Measurements from ENCODE around the gene DUSP3.

Gene DUSP3

DNA sequence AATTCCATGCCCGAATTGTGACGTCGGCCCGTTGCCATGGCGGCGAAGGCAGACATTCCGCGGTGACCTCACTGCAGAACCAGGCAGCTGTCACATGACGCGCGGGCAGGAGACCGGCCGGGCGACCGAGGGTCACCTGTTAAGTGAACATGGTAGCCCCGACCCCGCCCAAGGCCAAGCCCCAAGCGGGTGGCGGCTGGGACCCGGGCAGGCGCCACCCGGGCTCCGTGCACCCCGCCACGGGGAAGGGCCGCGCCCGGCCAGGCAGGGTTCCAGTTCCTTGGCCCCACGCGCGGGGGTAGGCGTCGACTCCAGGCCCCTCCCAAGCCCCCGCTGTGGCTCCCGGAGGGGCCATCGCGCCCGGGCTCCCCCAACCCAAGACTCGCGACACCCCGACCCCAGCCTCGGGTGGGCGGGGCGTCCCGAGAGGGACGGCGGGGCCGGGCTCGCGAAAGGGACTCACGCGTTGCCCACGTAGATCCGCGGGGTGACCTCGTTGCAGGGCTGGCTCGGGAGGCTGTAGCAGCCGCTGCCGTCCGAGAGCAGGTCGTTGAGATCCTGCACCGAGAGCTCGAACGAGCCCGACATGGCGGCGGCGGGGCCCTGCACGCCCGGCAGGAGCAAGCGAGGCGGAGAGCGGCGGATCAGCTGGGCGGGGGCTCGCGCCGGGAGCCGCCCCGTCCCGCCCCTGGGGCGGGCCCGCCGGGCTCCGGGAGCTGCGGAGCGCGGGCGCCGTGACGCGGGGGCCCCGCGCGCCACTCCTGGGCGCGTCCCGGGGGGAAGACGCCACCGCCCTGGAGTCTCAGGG is at the start of gene DUSP3:
DUSP3 (minus strand) TSS at position 641 of the 808 bp plus-strand sequence; CDS start at position 588, 53 bp downstream.
- no peak for DNase-seq

GRCh38 chr17:43827596-43827995 is 48.8 kb upstream of the DUSP3 start:
- DNase-seq, result no peak

DNA sequence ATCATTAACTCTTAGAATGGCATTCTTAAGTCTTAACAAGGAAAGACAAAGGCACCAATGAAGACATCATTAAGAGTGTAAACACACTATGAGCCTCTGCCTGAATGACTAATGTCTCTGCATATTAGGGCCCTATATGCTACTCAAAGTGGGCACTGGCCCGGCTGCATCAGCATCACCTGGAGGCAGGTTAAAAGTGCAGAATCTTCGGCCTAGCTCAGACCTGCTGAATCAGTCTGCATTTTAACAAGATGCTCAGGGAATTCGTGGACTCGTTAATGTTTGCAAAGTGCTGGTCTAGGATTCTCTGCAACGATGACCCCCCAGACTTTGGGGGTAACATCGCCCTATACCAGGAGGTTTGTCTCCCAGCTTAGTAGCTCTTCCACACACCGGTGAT is 47.4 kb upstream of the DUSP3 start:
- DNase-seq, result no peak

- no peak for DNase-seq
Observed at GRCh38 chr17:43825567-43825966, 46.8 kb upstream of the DUSP3 start.

DNA sequence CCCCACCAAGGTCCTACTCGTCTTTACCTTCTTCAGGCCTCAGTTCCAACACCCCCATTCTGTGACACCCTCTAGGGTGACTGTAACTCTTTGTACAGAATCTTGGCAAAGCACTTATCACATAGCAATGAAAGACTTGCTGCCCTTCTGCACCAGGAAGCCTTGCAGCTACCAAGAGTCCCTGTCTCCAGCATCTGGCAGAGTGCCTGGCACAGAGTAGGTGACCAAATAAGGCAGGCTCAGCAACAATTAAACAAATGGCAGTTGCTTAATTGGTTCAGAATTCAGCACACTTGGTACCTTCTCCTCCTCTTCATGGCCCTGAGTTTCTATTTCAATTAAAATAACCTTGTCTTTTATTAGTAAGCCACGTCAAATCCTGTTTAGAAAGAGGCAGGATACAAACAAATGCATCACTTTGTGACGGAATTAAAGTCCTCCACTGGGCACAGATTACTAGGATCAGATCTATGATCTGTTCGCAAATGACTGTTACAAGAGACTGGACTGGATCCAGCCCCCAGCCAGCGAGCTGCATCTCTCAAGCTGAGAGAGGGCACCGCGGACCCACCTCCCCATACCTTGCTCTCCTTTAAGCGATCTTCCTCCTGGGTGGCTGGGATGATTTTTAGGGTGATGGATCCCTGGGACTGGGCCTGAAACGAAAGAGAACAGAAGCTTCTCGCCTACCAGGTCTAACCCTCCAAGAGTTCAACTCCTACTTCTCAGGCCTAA is 44.7 kb upstream of the DUSP3 start:
- no peak for DNase-seq

GRCh38 chr17:43822570-43823190 is 43.9 kb upstream of the DUSP3 start:
- DNase-seq, result no peak

DNA sequence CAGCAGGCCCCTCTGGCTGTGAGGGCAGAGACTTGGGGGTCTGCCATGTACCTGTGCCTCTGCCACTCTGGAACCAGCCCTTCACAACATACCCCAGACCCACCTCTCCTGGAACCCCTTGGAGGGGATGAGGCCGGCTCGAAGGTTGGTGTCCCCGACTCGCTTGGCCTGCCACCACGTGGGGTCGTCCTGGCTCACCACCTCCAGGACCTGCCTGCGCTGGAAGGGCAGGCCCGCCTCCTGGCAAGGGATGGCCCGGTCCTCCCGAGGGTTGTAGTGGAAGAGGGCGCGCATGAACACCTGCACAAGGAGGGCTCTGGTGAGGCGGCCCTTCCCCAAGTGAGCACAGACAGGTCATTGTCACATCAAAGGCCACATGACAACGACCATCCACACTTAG is 42.0 kb upstream of the DUSP3 start:
- no peak for DNase-seq

DNA sequence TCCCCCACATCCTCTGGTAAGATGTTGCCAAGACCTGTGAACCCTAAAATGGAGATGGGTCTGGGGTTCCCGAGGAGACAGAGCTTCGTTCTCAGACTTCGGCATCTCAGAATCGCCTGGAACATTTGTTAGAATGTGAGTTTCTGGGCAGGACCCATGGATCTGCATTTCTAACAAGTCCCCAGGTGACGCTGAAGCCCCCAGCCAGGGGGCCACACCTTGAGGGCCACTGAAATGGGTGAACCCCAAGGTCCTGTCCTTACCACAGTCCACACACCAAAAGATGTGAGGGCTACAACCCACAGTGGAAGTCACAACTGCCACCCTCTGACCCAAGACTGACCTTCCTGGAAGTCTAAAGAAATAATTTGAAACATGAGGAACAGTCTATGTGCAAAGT is 40.2 kb upstream of the DUSP3 start:
- no peak for DNase-seq

DNA sequence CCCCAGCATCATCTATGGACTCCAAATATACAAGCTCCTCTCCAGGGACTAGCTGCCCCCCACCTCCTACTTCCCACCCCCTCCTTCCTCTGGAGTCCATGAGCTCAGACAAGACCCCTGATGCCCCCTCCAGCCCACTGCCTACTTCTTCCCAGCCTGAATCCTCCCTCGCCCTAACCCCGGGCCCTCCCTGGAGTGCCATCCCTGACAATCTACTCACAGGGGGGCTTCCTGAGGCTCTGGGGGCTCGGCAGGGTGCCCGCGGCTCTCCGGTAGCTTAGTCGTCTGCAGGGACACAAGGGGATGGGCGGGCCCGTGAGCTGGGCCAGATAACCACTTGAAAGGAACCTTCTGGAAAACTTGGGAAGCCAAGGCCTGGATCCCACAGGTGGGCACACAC is 39.0 kb upstream of the DUSP3 start:
- no peak for DNase-seq

DNA sequence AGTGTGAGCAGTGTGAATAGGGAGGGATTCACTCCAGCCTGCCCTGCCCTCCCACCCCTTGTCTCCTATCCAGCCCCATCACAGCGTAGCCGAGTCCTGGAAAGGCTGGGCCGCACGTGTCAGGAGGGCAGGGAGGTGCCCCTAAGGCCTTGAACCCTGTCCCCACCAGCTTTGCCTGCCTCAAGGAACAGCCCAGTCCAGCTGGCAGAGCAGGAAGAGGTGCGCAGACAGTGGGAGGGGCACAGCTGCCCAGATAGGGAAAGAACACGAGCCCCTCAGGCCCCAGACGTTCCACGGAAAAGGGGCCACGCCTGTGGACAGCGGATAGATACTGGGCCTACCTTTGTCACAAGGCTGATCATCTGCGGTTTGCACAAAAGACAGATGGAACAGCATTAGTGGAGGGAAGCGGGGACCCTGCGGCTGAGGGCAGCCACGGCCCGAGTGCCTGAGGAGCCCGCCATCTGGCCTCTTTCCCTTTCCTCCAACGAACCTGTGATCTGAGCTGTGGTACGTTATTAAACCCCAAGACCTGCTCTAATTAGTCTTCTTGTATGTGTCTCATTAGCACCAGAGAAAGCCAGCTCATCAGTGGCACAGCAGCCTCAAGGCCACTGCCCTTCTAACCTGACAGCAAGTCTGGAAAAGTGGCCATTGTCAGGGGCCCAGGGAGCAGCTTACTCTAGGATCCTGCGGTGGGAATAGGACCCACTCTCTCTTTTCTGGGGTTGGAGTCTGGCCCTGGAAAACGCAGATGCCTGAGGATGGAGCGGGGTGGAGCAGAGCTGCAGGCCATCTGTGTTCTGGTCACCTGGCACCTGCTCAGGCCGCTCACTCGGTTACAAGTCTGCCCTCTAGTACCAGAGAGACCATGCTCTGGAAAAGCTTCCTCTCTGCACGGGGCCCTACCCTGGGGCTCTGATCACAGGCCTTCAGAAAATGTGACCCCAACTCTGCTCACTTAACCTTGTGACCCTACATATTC is 37.9 kb upstream of the DUSP3 start:
- no peak for DNase-seq

DNA sequence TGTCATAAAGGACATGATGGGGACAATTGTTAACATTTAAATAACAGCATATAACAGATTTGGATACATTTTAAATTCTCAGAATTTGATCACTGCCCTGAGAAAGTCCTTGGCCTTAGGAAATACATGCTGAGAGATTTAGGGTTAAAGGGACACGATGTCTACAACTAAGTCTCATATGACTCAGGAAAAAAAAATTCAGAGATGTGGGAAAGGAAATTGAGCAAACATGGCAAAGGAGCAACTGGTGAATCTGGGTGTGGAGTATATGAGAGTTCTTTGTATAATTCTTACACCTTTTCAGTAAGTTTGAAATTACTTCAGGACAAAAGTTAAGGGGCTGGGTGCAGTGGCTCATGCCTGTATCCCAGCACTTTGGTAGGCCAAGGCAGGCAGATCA is 35.9 kb upstream of the DUSP3 start:
- no peak for DNase-seq

GRCh38 chr17:43814026-43814425 is 35.2 kb upstream of the DUSP3 start:
- DNase-seq, result no peak

- DNase-seq, result no peak
Observed at GRCh38 chr17:43813386-43813785, 34.6 kb upstream of the DUSP3 start.

DNA sequence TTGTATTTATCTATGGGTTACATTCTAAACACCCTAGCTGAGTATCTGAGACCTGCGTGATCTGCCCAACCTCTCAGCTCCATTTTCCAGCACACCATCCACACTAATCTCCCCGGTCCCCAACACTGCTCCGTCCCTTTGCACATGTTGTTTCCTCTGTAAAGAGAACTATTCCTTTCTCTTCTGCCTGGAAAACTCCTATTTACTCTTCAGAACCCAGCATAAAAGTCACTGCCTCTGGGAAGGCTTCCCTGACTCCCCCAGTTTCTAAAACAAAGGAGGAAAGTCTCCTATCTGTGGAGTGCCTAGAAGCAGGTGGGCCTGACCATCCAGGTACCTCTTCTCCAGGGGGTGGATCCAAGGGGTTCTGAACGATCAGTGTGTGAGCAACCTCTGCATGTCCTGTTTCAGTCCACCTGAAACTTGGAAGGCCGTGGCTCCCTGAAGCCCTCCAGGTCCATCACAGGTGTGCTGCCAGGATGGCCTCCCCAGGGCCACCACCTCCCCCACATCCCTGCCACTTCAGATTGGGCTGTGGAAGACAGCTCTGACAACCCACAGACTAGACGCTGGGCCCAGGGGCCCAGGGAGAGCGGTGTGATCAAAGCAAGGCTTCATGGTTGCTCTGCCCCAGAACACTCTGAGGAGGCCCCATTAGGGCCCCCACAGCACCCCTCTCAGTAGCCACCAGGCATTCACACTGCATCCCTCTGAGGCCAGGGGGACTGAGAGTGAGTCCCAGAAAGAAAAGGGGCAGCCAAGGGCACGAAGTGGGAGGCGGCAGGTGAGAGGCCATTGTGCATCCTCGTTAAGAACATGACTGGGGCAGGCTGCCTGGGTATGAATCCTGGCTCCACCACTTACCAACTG is 33.9 kb upstream of the DUSP3 start:
- no peak for DNase-seq

GRCh38 chr17:43810823-43811222 is 32.0 kb upstream of the DUSP3 start:
- no peak for DNase-seq

DNA sequence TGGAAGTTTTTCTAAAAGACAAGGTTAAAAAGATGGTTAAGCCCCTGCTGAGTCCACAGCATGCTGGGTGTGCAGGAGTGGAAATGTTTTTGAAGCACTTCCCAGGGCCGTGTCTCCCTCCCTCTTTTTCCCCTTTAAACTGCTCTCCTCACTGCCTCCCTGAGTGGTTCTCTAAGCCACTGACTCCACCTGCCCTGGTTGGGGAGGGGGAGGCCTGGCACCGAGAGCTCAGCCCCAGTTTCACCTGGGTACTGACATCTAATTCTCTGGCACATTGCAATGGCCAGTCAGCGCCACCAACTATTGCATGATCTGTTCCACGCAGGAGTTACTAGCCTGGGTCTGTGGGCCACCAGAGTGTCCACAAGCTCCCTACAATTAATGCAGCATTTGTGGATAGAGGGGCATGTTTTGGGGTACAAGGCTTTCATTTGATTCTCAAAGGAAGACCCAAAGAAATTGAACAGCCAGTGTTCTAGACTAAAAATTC is 31.5 kb upstream of the DUSP3 start:
- no peak for DNase-seq

DNA sequence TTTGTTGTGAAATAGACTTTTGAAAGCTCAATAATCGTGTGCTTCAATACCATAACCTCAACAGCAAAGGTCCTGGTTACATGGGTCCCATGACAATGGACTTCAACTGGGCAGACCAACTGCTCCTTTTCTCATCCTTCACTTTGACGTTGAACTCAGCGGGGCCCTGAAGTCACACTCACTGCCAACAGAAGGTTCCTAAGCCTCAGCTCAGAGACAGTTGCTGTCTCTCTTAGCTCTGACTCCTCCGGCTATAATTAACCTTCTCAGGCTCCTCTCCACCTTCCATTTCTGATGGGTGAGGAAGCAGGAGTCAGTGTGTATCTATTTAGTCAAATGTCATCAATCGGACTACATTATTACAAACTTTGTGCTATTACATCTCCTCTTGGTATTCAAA is 30.3 kb upstream of the DUSP3 start:
- DNase-seq, result no peak

DNA sequence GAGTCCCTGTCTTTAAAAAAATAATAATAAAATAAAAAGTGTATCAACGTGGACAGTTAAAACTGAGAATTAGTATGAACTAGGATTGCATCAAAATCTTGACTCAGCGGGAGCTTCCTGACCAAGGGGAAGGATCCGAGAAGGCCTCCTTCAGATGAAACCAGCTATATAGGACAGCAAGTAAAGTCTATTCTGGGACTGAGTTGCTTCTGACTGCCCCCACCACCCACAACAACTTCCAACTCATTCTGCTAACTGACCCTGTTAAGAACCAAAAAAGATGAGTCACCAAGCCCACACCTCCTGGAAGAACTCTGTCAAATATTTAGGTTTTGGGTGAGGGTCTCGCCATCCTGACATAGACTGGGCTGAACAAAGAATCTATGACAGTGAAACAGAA is 29.3 kb upstream of the DUSP3 start:
- DNase-seq, result no peak

GRCh38 chr17:43805117-43805516 is 26.3 kb upstream of the DUSP3 start:
- DNase-seq, result no peak

DNA sequence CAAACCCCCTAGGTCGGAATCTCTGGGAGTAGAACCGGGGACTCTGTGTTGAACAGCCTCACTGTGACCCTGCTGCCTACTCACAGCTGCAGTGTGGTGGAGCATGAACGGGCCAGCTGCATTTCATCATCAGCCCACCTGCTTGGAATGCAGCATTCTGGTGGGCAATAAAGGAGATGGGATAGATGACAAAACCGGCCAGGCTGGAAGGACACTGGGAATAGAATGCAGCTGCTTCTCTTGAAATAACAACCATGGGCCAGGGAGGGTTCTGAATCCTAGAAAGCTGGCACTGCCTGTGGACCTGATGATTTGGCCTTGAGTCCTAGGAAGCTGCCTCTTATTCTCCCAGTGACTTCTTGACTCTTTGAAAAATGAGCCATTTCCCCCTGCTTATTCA is 25.0 kb upstream of the DUSP3 start:
- DNase-seq, result no peak

DNA sequence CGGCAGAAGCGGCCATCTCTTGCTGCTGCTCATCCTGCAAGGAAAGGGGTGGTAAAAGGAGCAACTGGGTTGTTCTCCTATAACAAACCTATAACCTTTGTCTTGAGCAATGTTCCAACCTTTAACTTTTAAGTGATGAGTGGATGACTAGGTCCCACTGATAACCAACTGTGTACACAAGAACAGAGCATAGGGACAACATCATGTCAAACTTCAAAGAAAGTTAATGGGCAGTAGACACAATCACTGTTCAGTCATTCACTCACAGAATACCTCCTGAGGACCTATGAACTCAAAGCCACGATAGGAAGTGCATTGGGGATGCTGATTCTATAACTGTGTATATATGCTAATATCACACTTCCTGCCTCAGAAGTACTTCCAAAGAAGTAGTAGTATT is 23.1 kb upstream of the DUSP3 start:
- DNase-seq, result no peak

DNA sequence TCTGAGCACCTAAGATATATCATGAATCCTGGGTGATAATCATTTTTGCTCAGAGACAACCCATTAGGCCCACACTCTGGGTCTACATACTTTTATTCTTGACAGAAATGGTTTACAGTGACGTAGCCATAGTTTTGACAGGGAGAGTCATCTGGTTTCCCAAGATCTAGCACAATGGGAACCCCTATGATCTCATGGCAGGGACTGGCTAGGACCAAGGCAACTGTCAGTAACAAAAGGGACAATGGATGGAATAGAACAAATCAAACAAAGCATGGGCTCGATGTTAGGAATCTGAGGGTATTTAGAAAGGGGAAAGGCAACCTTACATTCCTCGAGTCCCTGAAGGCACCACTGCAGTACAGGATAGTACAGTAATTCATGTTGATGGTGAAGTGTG is 22.0 kb upstream of the DUSP3 start:
- DNase-seq, result no peak
